ENCODE data around the gene RPTOR. TPM values are rescaled to one million over a fixed set of nuclear protein-coding genes. Genes with fewer than 3 reads are reported as not detected.

Gene RPTOR
- polyA plus RNA-seq, 5 donors = 13.5 to 23.7 (median 15.7) TPM

GRCh38 chr17:80923211-80924110 lies 378.8 kb downstream of the RPTOR start:
- DNase-seq = no peak

GRCh38 chr17:80924111-80924806 lies 379.6 kb downstream of the RPTOR start:
- DNase-seq = no peak

- DNase-seq = no peak
Measured at GRCh38 chr17:80924807-80925610, 380.4 kb downstream of the RPTOR start.

- DNase-seq = no peak
Measured at GRCh38 chr17:80925688-80926335, 381.2 kb downstream of the RPTOR start.

- no peak for DNase-seq
Measured at GRCh38 chr17:80926591-80927250, 382.1 kb downstream of the RPTOR start.

- DNase-seq = peak in 1 of 2 donors; percentile 15
Measured at GRCh38 chr17:80927791-80928216, 383.2 kb downstream of the RPTOR start.

GRCh38 chr17:80929449-80929848 lies 384.8 kb downstream of the RPTOR start:
- no peak for DNase-seq

- DNase-seq = no peak
Measured at GRCh38 chr17:80930335-80931279, 386.0 kb downstream of the RPTOR start.

- no peak for DNase-seq
Measured at GRCh38 chr17:80931421-80932265, 387.0 kb downstream of the RPTOR start.

- no peak for DNase-seq
Measured at GRCh38 chr17:80935526-80935925, 390.9 kb downstream of the RPTOR start.

GRCh38 chr17:80936218-80936617 lies 391.6 kb downstream of the RPTOR start:
- no peak for DNase-seq

- no peak for DNase-seq
Measured at GRCh38 chr17:80936723-80937122, 392.1 kb downstream of the RPTOR start.

GRCh38 chr17:80937462-80938381 lies 393.1 kb downstream of the RPTOR start:
- DNase-seq = no peak

- DNase-seq = no peak
Measured at GRCh38 chr17:80938556-80938955, 393.9 kb downstream of the RPTOR start.

- no peak for DNase-seq
Measured at GRCh38 chr17:80939151-80940145, 394.8 kb downstream of the RPTOR start.
